Epithelial cell of esophagus (primary cell): ENCODE measurements around the gene KIF23.
A peak's percentile ranks its signal among the peaks of the same experiment; 100 is the strongest.

ENCODE experiments used
- DNase-seq: peaks from one replicate; pipeline ENCODE4 v3.0.0; 2010; ENCODE audit warnings: low read depth
- H3K4me3 ChIP-seq: 2 replicates; pipeline ENCODE4 v1.5.1; 2011; ENCODE audit warnings: mild to moderate bottlenecking, low read length, control low read depth
- TF ChIP-seq, protein P1 (sequence below): IDR thresholded peaks from 2 replicates; pipeline ENCODE4 v1.5.1; 2011; ENCODE audit warnings: low read depth, mild to moderate bottlenecking, low read length, control low read depth, inconsistent platforms; ENCODE audit not compliant: insufficient read depth; ENCODE audit errors: missing control alignments

KIF23 gene

DNA sequence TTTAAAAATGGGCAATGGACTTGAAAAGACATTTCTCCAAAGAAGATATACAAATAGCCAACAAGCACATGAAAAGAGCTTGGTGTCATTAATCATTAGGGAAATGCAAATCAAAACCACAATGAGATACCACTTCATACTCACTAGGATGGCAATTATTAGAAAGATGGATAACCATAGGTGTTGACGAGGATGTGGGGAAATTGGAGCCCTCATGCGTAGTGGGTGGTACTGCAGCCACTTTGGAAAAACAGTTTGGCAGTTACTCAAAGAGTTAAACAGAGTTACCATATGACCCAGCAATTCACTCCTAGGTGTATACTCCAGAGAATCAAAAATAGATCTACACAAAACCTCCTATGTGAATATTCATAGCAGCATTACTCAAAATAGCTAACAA, 65.8 kb downstream of the KIF23 start:
- no peak for DNase-seq
- H3K4me3 ChIP-seq = no peak overlapping the region
- TF ChIP-seq, protein P1, sequence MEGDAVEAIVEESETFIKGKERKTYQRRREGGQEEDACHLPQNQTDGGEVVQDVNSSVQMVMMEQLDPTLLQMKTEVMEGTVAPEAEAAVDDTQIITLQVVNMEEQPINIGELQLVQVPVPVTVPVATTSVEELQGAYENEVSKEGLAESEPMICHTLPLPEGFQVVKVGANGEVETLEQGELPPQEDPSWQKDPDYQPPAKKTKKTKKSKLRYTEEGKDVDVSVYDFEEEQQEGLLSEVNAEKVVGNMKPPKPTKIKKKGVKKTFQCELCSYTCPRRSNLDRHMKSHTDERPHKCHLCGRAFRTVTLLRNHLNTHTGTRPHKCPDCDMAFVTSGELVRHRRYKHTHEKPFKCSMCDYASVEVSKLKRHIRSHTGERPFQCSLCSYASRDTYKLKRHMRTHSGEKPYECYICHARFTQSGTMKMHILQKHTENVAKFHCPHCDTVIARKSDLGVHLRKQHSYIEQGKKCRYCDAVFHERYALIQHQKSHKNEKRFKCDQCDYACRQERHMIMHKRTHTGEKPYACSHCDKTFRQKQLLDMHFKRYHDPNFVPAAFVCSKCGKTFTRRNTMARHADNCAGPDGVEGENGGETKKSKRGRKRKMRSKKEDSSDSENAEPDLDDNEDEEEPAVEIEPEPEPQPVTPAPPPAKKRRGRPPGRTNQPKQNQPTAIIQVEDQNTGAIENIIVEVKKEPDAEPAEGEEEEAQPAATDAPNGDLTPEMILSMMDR = no peak

DNA sequence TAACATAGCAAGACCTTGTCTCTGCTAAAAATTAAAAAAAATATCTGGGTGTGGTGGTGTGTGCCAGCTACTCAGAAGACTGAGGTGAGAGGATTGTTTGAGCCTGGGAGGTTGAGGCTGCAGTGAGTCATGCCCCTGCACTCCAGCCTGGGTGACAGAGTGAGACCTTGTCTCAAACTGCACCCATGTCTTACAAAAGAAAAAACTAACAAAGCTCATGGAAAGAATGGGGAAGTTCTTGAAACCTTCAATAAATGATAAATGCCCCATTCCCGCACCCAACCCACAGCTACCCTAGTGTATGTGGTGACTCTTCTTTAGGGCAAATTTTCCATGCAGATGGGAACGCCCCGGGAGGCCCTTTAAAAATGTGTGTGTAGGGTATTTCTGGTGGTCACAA, 66.8 kb downstream of the KIF23 start:
- H3K4me3 ChIP-seq = no peak overlapping the region
- peak; percentile 28 for DNase-seq
- TF ChIP-seq, protein P1 = no peak

DNA sequence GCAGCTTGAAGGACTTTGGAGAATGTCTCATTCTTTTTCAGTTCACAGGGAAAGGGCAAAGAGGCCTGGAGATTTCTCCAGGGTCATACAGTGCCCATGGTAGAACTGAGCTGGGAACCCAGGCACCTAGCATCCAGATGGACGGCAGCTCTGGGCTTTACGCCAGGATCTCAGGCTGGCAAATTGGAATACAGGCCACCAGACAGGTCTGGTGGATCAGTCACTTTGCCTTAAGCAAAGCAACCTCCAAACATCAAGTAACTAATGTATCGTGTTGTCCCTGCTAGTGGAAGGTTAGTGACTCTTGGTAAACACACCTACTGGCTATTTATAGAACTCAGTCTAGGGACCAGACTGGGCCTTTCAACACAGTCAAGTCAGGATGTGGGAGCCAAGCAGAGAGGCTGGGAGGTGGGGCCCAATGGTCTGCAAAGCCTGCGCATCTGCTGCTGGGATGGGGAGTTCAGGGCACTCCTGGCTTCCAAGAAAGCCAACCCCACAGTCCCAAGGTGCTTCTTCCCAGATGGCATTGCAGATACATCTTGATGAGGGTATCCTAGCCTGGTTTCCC, 68.6 kb downstream of the KIF23 start:
- H3K4me3 ChIP-seq = no peak overlapping the region
- TF ChIP-seq, protein P1 = no peak
- DNase-seq = peak; percentile 24

DNA sequence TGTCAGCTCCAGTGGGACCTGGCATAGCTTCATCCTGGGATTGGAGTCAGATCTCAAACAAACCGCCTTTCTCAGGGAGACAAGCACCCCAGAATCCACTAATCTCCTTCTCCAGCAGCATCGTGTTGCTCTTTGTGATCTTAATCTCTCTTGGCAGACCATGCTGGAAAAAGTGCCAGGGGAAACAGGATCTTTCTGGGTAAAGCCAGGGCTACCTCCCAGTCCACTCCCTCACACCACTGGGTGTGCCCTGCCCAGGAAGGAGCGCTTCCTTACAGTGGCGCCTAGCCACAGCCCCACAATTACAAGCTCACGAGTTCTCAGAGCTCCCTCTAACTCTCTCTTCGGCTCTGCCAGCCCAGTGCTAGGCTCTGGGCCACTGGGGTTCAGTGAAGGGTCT, 70.7 kb downstream of the KIF23 start:
- TF ChIP-seq, protein P1 = no peak

DNA sequence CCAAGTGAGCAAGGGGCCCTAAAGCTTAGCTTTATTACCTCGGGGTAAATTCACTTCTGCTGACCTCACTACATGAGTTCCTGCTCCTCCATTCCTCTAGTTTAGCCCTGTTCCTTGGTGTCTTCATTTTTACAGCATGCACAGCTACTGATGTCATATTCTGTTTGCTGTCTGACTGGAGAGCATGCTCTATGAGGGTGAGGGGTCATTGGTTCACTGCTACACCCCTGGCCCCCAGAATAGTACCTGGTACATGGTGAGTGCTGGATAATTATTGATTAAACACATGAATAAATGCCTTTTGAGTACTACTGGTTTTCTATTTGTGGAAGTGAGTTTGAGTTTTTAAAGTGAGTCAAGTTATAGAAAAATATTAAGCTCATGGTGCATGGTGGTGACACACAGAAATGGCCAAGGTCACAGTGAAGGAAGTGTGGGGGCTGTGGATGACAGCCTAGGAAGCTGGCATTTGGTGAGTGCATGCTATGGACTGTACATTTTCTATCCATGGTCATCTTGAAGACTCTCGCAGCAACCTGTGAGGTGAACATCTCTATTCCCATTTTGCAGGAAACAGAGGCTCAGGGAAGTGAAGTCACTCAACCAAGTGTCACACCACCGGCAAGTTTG, 72.4 kb downstream of the KIF23 start:
- TF ChIP-seq, protein P1 = no peak
- no peak for DNase-seq
- H3K4me3 ChIP-seq = no peak overlapping the region

More for the DNA sequence above, 70.7 kb downstream of the KIF23 start:
- DNase-seq = no peak
- no peak overlapping the region for H3K4me3 ChIP-seq

DNA sequence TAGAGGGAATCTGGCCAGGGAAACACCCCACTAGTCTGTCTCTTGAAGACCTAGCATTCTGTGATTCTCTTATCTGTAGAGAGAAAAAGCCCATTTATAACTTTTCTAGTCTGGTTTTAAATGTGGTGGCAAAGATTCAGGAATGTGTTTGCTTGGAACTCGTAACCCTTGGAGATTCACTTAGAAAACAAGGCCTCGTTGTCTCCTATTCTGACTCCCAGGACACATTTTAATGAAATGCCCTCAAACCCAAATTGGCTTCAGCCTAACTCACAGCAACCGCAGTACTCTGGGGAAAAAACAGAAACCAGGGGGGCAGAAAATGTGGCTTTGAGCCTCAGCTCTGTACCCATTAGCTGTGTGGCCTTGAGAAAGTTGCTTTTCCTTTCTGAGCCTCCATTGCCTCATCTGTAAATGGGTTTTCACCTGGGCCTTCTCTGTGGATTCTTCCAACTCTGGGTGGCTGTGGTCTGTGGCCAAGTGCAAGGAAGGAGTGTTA, 75.0 kb downstream of the KIF23 start:
- no peak overlapping the region for H3K4me3 ChIP-seq
- TF ChIP-seq, protein P1 = no peak
- DNase-seq = no peak
